Loucy (cell line): Measurements from ENCODE around the gene NR1H2.

Experiments
- CTCF ChIP-seq: fragments of 200-600 bp; sonication (generic); conservative IDR thresholded peaks from 2 replicates; pipeline ENCODE4 v1.5.1; 2014; ENCODE audit warnings: mild to moderate bottlenecking, antibody characterized with exemption, low read length
- EZH2phosphoT487 ChIP-seq: fragments of 200-600 bp; IDR thresholded peaks from 2 replicates; pipeline ENCODE4 v1.6.1; 2018; ENCODE audit warnings: antibody characterized with exemption, mild to moderate bottlenecking, moderate library complexity, borderline replicate concordance

- TF ChIP-seq CTCF (no peak), EZH2phosphoT487 (no peak)
These were observed 43.0 kb upstream of the NR1H2 start for GRCh38 chr19:50333235-50333736.
